Ovary (tissue), 9 donors: ENCODE data around the gene TBC1D1. TPM values are rescaled to one million over a fixed set of nuclear protein-coding genes. Genes with fewer than 3 reads are reported as not detected.

Source experiments
- DNase-seq, 5 donors: peaks; one replicate each; pipeline ENCODE4 v3.0.0-alpha.2; 2019 to 2020
- H3K27ac ChIP-seq, 2 donors: fragments of 200-600 bp; one replicate each; pipeline versions ENCODE4 v1.5.1 to v1.8.0; 2019 to 2022
- H3K27me3 ChIP-seq: fragments of 200-600 bp; one replicate; pipeline ENCODE4 v1.8.0; 2022
- H3K36me3 ChIP-seq: fragments of 200-600 bp; sonication (generic); one replicate; pipeline ENCODE4 v1.5.1; 2019
- H3K4me1 ChIP-seq: one replicate; pipeline ENCODE4 v1.8.1; 2013; ENCODE audit warnings: mild to moderate bottlenecking, moderate library complexity; ENCODE audit not compliant: insufficient read depth
- H3K4me3 ChIP-seq: fragments of 200-600 bp; sonication (generic); one replicate; pipeline ENCODE4 v1.5.1; 2017
- H3K9me3 ChIP-seq, 2 donors: fragments of 200-600 bp in 1 of 2; sonication (generic) in 1 of 2; one replicate each; pipeline versions ENCODE4 v1.5.1 to v1.8.1; 2013 to 2019; ENCODE audit warnings: mild to moderate bottlenecking in 1 of 2, moderate library complexity in 1 of 2
- CTCF ChIP-seq, 3 donors: fragments of 450-650 bp in 2 of 3; fragments of 200-600 bp in 1 of 3; IDR thresholded peaks; one replicate each; pipeline versions ENCODE4 v1.5.1 to v1.8.0; 2016 to 2022; ENCODE audit warnings: antibody characterized with exemption in 3 of 3, mild to moderate bottlenecking in 1 of 3
- EP300 ChIP-seq: sonication (generic); formaldehyde crosslinking; IDR thresholded peaks from one replicate; pipeline ENCODE4 v1.6.1; 2017; ENCODE audit warnings: antibody characterized with exemption
- POLR2A ChIP-seq: fragments of 450-650 bp; IDR thresholded peaks from one replicate; pipeline ENCODE4 v1.6.1; 2017; ENCODE audit warnings: antibody characterized with exemption, mild to moderate bottlenecking, moderate library complexity
- WGBS, 3 donors: extraction: QIAGEN DNeasy Blood & Tissue Kit in 1 of 3; methylation state at CpG; one replicate each; pipeline versions ENCODE4 v1.1.5 to v1.1.7; 2013 to 2017; 5-methylcytosine and 5-hydroxymethylcytosine counted together
- intact Hi-C, 4 donors: fragments of 100-400 bp; cut with DNase I; formaldehyde crosslinking; loops; one replicate each; pipeline versions ENCODE4 v1.11.0 to v1.15.1; 2022 to 2023
- polyA plus RNA-seq, 2 donors: library from polyadenylated mRNA; stranded (reverse); fragments of 200-250 nt in 1 of 2; fragments of 350-450 nt in 1 of 2; fragmentation: Illumina TruSeq in 1 of 2; extraction: RNeasy Lipid Tissue Mini Kit (QIAGEN cat#74804) in 1 of 2; gene quantifications; one replicate each; pipeline ENCODE4 v1.2.3, GENCODE V29; 2013 to 2014
- total RNA-seq, 7 donors: library from RNA; depleted of rRNA in 2 of 7; stranded (reverse); fragments of >200 nt in 2 of 7; fragmentation: NEBNext Ultra II Directional in 3 of 7; extraction: Animal tissue kit (Norgen Biotek cat#: 25700) in 3 of 7; gene quantifications; one replicate each; pipeline versions ENCODE4 v1.1.0 to v1.2.4, GENCODE V29; 2016 to 2023
- donor health status: DM: no; HTN: no; CAD: no; lungs with moderate emphysema.
- donor health status: DM: no; HTN: no; CAD: no.
- donor health status: Bipolar disorder and iron deficiency.
- donor health status: DM: yes; HTN: yes; CAD: no.
- donor health status: DM: no; HTN: no; CAD: no.
- donor health status: DM: yes; HTN: yes; CAD: no.

Gene TBC1D1
- total and polyA plus RNA-seq, 9 donors, result 39.5 to 104 (median 63.9) TPM

- WGBS, 3 donors, result 64 to 76% (median 65%) methylated on average over 7 of the region's 7 CpGs
- H3K36me3 ChIP-seq, result no peaks in the 10 kb centered on the region
- H3K9me3 ChIP-seq, result no peaks in the 10 kb centered on the region
- no peaks in the 10 kb centered on the region for H3K27me3 ChIP-seq
- no peak for DNase-seq
- H3K4me1 ChIP-seq, result peaks cover 17% of the 10 kb centered on the region
- no peak overlapping the region for H3K4me3 ChIP-seq
- TF ChIP-seq CTCF (IDR thresholded peaks at IDR 0.05), result no peak
- no peak for TF ChIP-seq EP300
- TF ChIP-seq POLR2A, result no peak
- peak overlapping the region in 1 of 2 donors; percentile 40 for H3K27ac ChIP-seq
- intact Hi-C loops, result loop anchor here in 2 of 4 donors (10.0 kb wide), 2 partner anchors 86 to 236 kb away; no protein-coding TSS in a partner anchor
Observed at GRCh38 chr4:38078590-38079421, 187.9 kb downstream of the TBC1D1 start.

GRCh38 chr4:38080061-38080974 is 189.4 kb downstream of the TBC1D1 start:
- intact Hi-C loops, result no loop called here
- peaks cover 19% of the 10 kb centered on the region for H3K4me1 ChIP-seq
- H3K27ac ChIP-seq, result no peak overlapping the region
- no peaks in the 10 kb centered on the region for H3K9me3 ChIP-seq
- H3K36me3 ChIP-seq, result no peaks in the 10 kb centered on the region
- 78 to 82% (median 79%) methylated on average over 14 of the region's 14 CpGs for WGBS, 3 donors
- TF ChIP-seq CTCF (IDR thresholded peaks at IDR 0.05) (no peak), POLR2A (no peak), EP300 (no peak)
- DNase-seq, result no peak
- H3K27me3 ChIP-seq, result no peaks in the 10 kb centered on the region
- no peak overlapping the region for H3K4me3 ChIP-seq

- Histone ChIP-seq H3K9me3 (no peaks in the 10 kb centered on the region), H3K4me1 (peaks cover 27% of the 10 kb centered on the region), H3K36me3 (no peaks in the 10 kb centered on the region), H3K27me3 (no peaks in the 10 kb centered on the region), H3K4me3 (no peak overlapping the region), H3K27ac (peak overlapping the region in 1 of 2 donors; percentile 50)
- intact Hi-C loops, result no loop called here
- TF ChIP-seq POLR2A (no peak), EP300 (no peak), CTCF (IDR thresholded peaks at IDR 0.05) (no peak)
- WGBS, 3 donors, result 84 to 90% (median 84%) methylated on average over 6 of the region's 6 CpGs
- no peak for DNase-seq
Observed at GRCh38 chr4:38082021-38082420, 191.1 kb downstream of the TBC1D1 start.
